ENCODE data around the gene ELK1. TPM values are rescaled to one million over a fixed set of nuclear protein-coding genes. Genes with fewer than 3 reads are reported as not detected.

The ELK1 gene
- total RNA-seq, 1 experiment from 2014 or later: 22.0 TPM

DNA sequence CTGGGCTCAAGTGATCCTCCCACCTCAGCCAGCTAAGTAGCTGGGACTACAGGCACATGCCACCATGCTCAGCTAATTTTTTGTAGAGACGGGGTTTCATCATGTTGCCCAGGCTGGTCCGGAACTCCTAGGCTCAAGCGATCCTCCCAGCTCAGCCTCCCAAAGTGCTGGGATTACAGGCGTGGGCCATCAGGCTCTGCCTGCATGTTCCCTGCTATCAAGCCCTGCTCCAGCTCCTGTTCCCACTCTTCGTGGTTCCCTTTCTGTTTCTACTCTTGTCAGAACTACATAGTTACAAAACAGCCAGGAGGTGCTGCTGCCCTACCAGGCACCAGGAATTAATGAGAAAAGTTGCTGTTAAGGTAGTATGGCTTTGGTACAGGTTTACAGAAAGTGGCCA, 59.4 kb downstream of the ELK1 start:
- no peaks in the 10 kb centered on the region for H3K27me3 ChIP-seq (ENCODE audit: insufficient read depth, low read depth)
- ChIA-PET CTCF (no interaction called here), POLR2A (ENCODE audit: unreplicated experiment) (no interaction called here)
- H3K27ac ChIP-seq: no peak overlapping the region
- H3K9me2 ChIP-seq (ENCODE audit: insufficient read depth): no peaks in the 10 kb centered on the region
- no peaks in the 10 kb centered on the region for H3K9me3 ChIP-seq (ENCODE audit: insufficient read depth, low read depth)
- no peaks in the 10 kb centered on the region for H4K20me1 ChIP-seq (ENCODE audit: insufficient read depth)
- intact Hi-C loops (cut with micrococcal nuclease; ENCODE audit: unreplicated experiment): no loop called here
- TF ChIP-seq CTCF (conservative IDR thresholded peaks at IDR 0.05) (no peak), EZH2 (IDR thresholded peaks at IDR 0.05; ENCODE audit: low read depth) (no peak)
- no TSS peak for BruUV-seq (replicated peaks)
- no peak overlapping the region for H3K4me2 ChIP-seq
- no peak overlapping the region for H3K4me3 ChIP-seq
- no peak overlapping the region for H2AFZ ChIP-seq
- H3F3A ChIP-seq (ENCODE audit: insufficient read depth, low read depth): no peaks in the 10 kb centered on the region
- DNase-seq: no peak
- no peaks in the 10 kb centered on the region for H3K4me1 ChIP-seq (replicated peaks; ENCODE audit: insufficient read depth)
- no peaks in the 10 kb centered on the region for H3K79me2 ChIP-seq (ENCODE audit: low read depth)
- H3K36me3 ChIP-seq (ENCODE audit: low read depth): no peaks in the 10 kb centered on the region

GRCh38 chrX:47587906-47588735, 62.2 kb downstream of the ELK1 start:
- H3K36me3 ChIP-seq (ENCODE audit: low read depth): no peaks in the 10 kb centered on the region
- H3K9me3 ChIP-seq (ENCODE audit: insufficient read depth, low read depth): no peaks in the 10 kb centered on the region
- intact Hi-C loops (cut with micrococcal nuclease; ENCODE audit: unreplicated experiment): no loop called here
- no peaks in the 10 kb centered on the region for H3K79me2 ChIP-seq (ENCODE audit: low read depth)
- DNase-seq: no peak
- no peaks in the 10 kb centered on the region for H4K20me1 ChIP-seq (ENCODE audit: insufficient read depth)
- H3F3A ChIP-seq (ENCODE audit: insufficient read depth, low read depth): no peaks in the 10 kb centered on the region
- H3K4me3 ChIP-seq: no peak overlapping the region
- TF ChIP-seq CTCF (conservative IDR thresholded peaks at IDR 0.05) (no peak), EZH2 (IDR thresholded peaks at IDR 0.05; ENCODE audit: low read depth) (no peak)
- ChIA-PET POLR2A (ENCODE audit: unreplicated experiment) (no interaction called here), CTCF (no interaction called here)
- H3K27ac ChIP-seq: no peak overlapping the region
- no peaks in the 10 kb centered on the region for H3K9me2 ChIP-seq (ENCODE audit: insufficient read depth)
- no peaks in the 10 kb centered on the region for H3K27me3 ChIP-seq (ENCODE audit: insufficient read depth, low read depth)
- H3K4me1 ChIP-seq (replicated peaks; ENCODE audit: insufficient read depth): no peaks in the 10 kb centered on the region
- H3K4me2 ChIP-seq: no peak overlapping the region
- H2AFZ ChIP-seq: no peak overlapping the region
- BruUV-seq (replicated peaks): no TSS peak

- Histone ChIP-seq H3K27me3 (ENCODE audit: insufficient read depth, low read depth) (no peaks in the 10 kb centered on the region), H3F3A (ENCODE audit: insufficient read depth, low read depth) (no peaks in the 10 kb centered on the region), H3K36me3 (ENCODE audit: low read depth) (no peaks in the 10 kb centered on the region), H3K27ac (no peak overlapping the region), H3K9me3 (ENCODE audit: insufficient read depth, low read depth) (no peaks in the 10 kb centered on the region), H3K4me2 (no peak overlapping the region), H4K20me1 (ENCODE audit: insufficient read depth) (no peaks in the 10 kb centered on the region), H3K4me3 (no peak overlapping the region), H3K9me2 (ENCODE audit: insufficient read depth) (no peaks in the 10 kb centered on the region), H3K79me2 (ENCODE audit: low read depth) (no peaks in the 10 kb centered on the region), H3K4me1 (replicated peaks; ENCODE audit: insufficient read depth) (no peaks in the 10 kb centered on the region), H2AFZ (no peak overlapping the region)
- no peak for DNase-seq
- BruUV-seq (replicated peaks): no TSS peak
- CTCF ChIA-PET: no interaction called here
- TF ChIP-seq CTCF (conservative IDR thresholded peaks at IDR 0.05) (no peak), EZH2 (IDR thresholded peaks at IDR 0.05; ENCODE audit: low read depth) (no peak)
- intact Hi-C loops (cut with micrococcal nuclease; ENCODE audit: unreplicated experiment): no loop called here
- POLR2A ChIA-PET (ENCODE audit: unreplicated experiment): interaction anchor here (0.7 kb wide), 1 partner anchor 1362 kb away, joined by 3 read pairs; no protein-coding TSS in a partner anchor
Measured at GRCh38 chrX:47587091-47587891, 63.1 kb downstream of the ELK1 start.

Measured in PC-9 (cell line).